Astrocyte (in vitro differentiated cells and primary cell): ENCODE results near the gene COG3.

Source experiments
- CTCF ChIP-seq: IDR thresholded peaks from 2 replicates; pipeline ENCODE4 v1.5.1; 2011; ENCODE audit warnings: low read depth, mild to moderate bottlenecking, inconsistent platforms, low read length, moderate library complexity; ENCODE audit not compliant: insufficient read depth
- EZH2 ChIP-seq: IDR thresholded peaks from 2 replicates; pipeline ENCODE4 v1.6.1; 2012; ENCODE audit warnings: mild to moderate bottlenecking, low read length, inconsistent platforms; ENCODE audit not compliant: insufficient read depth

DNA sequence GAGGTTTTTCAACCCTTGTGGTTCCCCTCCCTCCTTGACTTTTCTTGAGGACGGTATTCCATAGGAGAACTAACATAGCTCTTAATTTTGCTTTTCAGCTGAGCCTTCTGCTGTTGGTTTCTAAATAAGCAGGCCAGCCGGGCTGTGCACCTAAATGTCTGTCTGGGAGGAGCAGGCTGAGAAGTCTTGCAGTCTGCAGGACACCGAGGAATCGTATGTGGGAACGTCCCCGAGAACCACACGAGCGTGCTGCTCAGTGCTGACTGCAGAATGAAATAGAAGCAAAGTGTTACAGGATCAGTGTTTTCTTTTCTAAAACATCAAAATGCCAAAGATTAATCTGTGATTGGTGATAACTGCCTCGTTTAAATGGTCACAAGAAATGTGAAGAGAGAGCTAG lies 69.9 kb downstream of the COG3 start:
- no peak for TF ChIP-seq CTCF
- no peak for TF ChIP-seq EZH2
